IMR-90 (cell line): ENCODE measurements around the gene IL5RA. TPM values are rescaled to one million over a fixed set of nuclear protein-coding genes. Genes with fewer than 3 reads are reported as not detected.

Experiments
- ATAC-seq: fragments of 200-7000 bp; cut with Tn5 transposase; 2 replicates; pipeline ENCODE4 v1.9.1; 2020; ENCODE audit warnings: low read depth, mild to moderate bottlenecking, moderate library complexity
- BruUV-seq: library from RNA; stranded (reverse); fragments of 400-500 nt; replicated peaks from 2 replicates; lab custom pipeline; 2021; lab: Mats Ljungman, UMichigan
- CTCF ChIA-PET: fragments of 300-600 bp; formaldehyde crosslinking; extraction: SDS; loops from one replicate; lab custom pipeline; 2021; ENCODE audit warnings: antibody characterized with exemption; lab: Yijun Ruan, JAX
- POLR2A ChIA-PET: fragments of 300-600 bp; sonication (Branson Sonifier 250); formaldehyde crosslinking; loops from one replicate; lab custom pipeline; 2022; ENCODE audit warnings: antibody characterized with exemption; ENCODE audit not compliant: unreplicated experiment; lab: Charles Lee
- DNase-seq: peaks from one replicate; pipeline ENCODE4 v3.0.0; 2013
- H2AFZ ChIP-seq: replicated peaks from 2 replicates; pipeline ENCODE3; 2013; ENCODE audit warnings: low read length, mild to moderate bottlenecking; ENCODE audit not compliant: poor library complexity
- H2AK5ac ChIP-seq: 2 replicates; pipeline ENCODE4 v1.6.1; 2013; ENCODE audit warnings: low read depth, low read length, inconsistent platforms
- H2AK9ac ChIP-seq: replicated peaks from 2 replicates; pipeline ENCODE3; 2013; ENCODE audit warnings: mild to moderate bottlenecking, low read depth, low read length, moderate library complexity; ENCODE audit not compliant: poor library complexity
- H2BK120ac ChIP-seq: 2 replicates; pipeline ENCODE4 v1.6.1; 2013; ENCODE audit warnings: low read depth, low read length, inconsistent platforms
- H2BK15ac ChIP-seq: 3 replicates; pipeline ENCODE4 v1.6.1; 2013; ENCODE audit warnings: low read depth, low read length, inconsistent platforms
- H2BK20ac ChIP-seq: 2 replicates; pipeline ENCODE4 v1.6.1; 2013; ENCODE audit warnings: low read depth, mild to moderate bottlenecking, inconsistent platforms, low read length, moderate library complexity
- H2BK5ac ChIP-seq: 2 replicates; pipeline ENCODE4 v1.6.1; 2013; ENCODE audit warnings: mild to moderate bottlenecking, low read depth, low read length, inconsistent platforms; ENCODE audit not compliant: poor library complexity, severe bottlenecking
- H3K14ac ChIP-seq: replicated peaks from 2 replicates; pipeline ENCODE4 v1.6.1; 2013; ENCODE audit warnings: low read depth, low read length, inconsistent platforms
- H3K18ac ChIP-seq: 2 replicates; pipeline ENCODE4 v1.6.1; 2013; ENCODE audit warnings: low read depth, low read length, control low read depth
- H3K23ac ChIP-seq: 2 replicates; pipeline ENCODE4 v1.6.1; 2013; ENCODE audit warnings: low read depth, low read length, inconsistent platforms
- H3K27ac ChIP-seq: 2 replicates; pipeline ENCODE4 v1.5.1; 2013; ENCODE audit warnings: mild to moderate bottlenecking, control low read depth, low read length; ENCODE audit not compliant: insufficient read depth
- H3K27me3 ChIP-seq: 2 replicates; pipeline ENCODE4 v1.6.1; 2013; ENCODE audit warnings: low read length; ENCODE audit not compliant: control insufficient read depth, insufficient read depth
- H3K36me3 ChIP-seq: 2 replicates; pipeline ENCODE4 v1.6.1; 2013; ENCODE audit warnings: low read length, mixed read lengths; ENCODE audit not compliant: control insufficient read depth, insufficient read depth
- H3K4ac ChIP-seq: 2 replicates; pipeline ENCODE4 v1.6.1; 2013; ENCODE audit warnings: low read depth, low read length, inconsistent platforms
- H3K4me1 ChIP-seq: 2 replicates; pipeline ENCODE4 v1.6.1; 2013; ENCODE audit warnings: low read length, mixed read lengths; ENCODE audit not compliant: control insufficient read depth, insufficient read depth
- H3K4me2 ChIP-seq: 2 replicates; pipeline ENCODE4 v1.6.1; 2013; ENCODE audit warnings: low read depth, mild to moderate bottlenecking, control low read depth, low read length, moderate library complexity
- H3K4me3 ChIP-seq: 2 replicates; pipeline ENCODE4 v1.5.1; 2013; ENCODE audit warnings: low read depth, mild to moderate bottlenecking, control low read depth, low read length, moderate library complexity; ENCODE audit not compliant: insufficient read depth
- H3K56ac ChIP-seq: 2 replicates; pipeline ENCODE4 v1.6.1; 2013; ENCODE audit warnings: low read length, inconsistent platforms; ENCODE audit not compliant: insufficient read depth; ENCODE audit errors: extremely low read depth
- H3K79me1 ChIP-seq, 2 experiments: 2 replicates each; pipeline ENCODE4 v1.6.1; 2013; ENCODE audit warnings: low read length in 2 of 2, inconsistent platforms in 1 of 2, low read depth in 1 of 2
- H3K9ac ChIP-seq: 2 replicates; pipeline ENCODE4 v1.6.1; 2013; ENCODE audit warnings: low read depth, low read length, control low read depth
- H3K9me1 ChIP-seq: 2 replicates; pipeline ENCODE4 v1.6.1; 2013; ENCODE audit warnings: low read length, inconsistent platforms; ENCODE audit not compliant: insufficient read depth
- H3K9me3 ChIP-seq: 2 replicates; pipeline ENCODE4 v1.6.1; 2013; ENCODE audit warnings: low read length; ENCODE audit not compliant: control insufficient read depth, insufficient read depth
- H4K20me1 ChIP-seq: 2 replicates; pipeline ENCODE4 v1.6.1; 2013; ENCODE audit warnings: low read length, inconsistent platforms; ENCODE audit not compliant: insufficient read depth
- H4K5ac ChIP-seq: 2 replicates; pipeline ENCODE4 v1.6.1; 2013; ENCODE audit warnings: mild to moderate bottlenecking, low read depth, low read length, control low read depth
- H4K8ac ChIP-seq, 2 experiments: 2 replicates each; pipeline ENCODE4 v1.6.1; 2013; ENCODE audit warnings: low read depth in 2 of 2, low read length in 2 of 2, control low read depth in 1 of 2, inconsistent platforms in 1 of 2
- H4K91ac ChIP-seq: 2 replicates; pipeline ENCODE4 v1.6.1; 2013; ENCODE audit warnings: low read depth, low read length, inconsistent platforms; ENCODE audit not compliant: insufficient read depth
- BHLHE40 ChIP-seq: fragments of 150-350 bp; IDR thresholded peaks from 2 replicates; pipeline ENCODE4 v1.6.1; 2016; ENCODE audit warnings: mild to moderate bottlenecking, low read depth, low read length
- ELK1 ChIP-seq: fragments of 150-350 bp; IDR thresholded peaks from 2 replicates; pipeline ENCODE4 v1.6.1; 2016; ENCODE audit warnings: low read depth, mild to moderate bottlenecking, low read length, moderate library complexity, borderline replicate concordance
- FOS ChIP-seq: fragments of 150-350 bp; IDR thresholded peaks from 2 replicates; pipeline ENCODE4 v1.6.1; 2016; ENCODE audit warnings: low read depth, low read length
- MAFK ChIP-seq: IDR thresholded peaks from 2 replicates; pipeline ENCODE4 v1.6.1; 2012; ENCODE audit warnings: low read depth, low read length, improper control_type of control experiment
- MAZ ChIP-seq: IDR thresholded peaks from 2 replicates; pipeline ENCODE4 v1.6.1; 2012; ENCODE audit warnings: low read depth, mild to moderate bottlenecking, low read length, improper control_type of control experiment, moderate library complexity, borderline replicate concordance
- MXI1 ChIP-seq: IDR thresholded peaks from 2 replicates; pipeline ENCODE4 v1.6.1; 2012; ENCODE audit warnings: low read depth, mild to moderate bottlenecking, low read length, moderate library complexity, borderline replicate concordance
- NFE2L2 ChIP-seq: fragments of 150-350 bp; IDR thresholded peaks from 2 replicates; pipeline ENCODE4 v1.6.1; 2016; ENCODE audit warnings: low read depth, mild to moderate bottlenecking, low read length
- POLR2A ChIP-seq: IDR thresholded peaks from 2 replicates; pipeline ENCODE4 v1.6.1; 2012; ENCODE audit warnings: mild to moderate bottlenecking, low read depth, low read length
- RAD21 ChIP-seq: IDR thresholded peaks from 2 replicates; pipeline ENCODE4 v1.6.1; 2012; ENCODE audit warnings: low read length, improper control_type of control experiment
- SMC3 ChIP-seq: fragments of 150-350 bp; IDR thresholded peaks from 2 replicates; pipeline ENCODE4 v1.6.1; 2016; ENCODE audit warnings: low read depth, mild to moderate bottlenecking, antibody characterized with exemption, low read length, moderate library complexity
- USF2 ChIP-seq: fragments of 150-350 bp; IDR thresholded peaks from 2 replicates; pipeline ENCODE4 v1.6.1; 2017; ENCODE audit warnings: mild to moderate bottlenecking, antibody characterized with exemption, low read length, low read depth
- WGBS, 2 experiments: methylation state at CpG; one replicate each; pipeline versions ENCODE4 v1.1.5 to v1.1.7; 2013; ENCODE audit warnings: missing lambda C conversion rate in 2 of 2; ENCODE audit not compliant: insufficient read length in 1 of 2; ENCODE audit errors: extremely low coverage in 2 of 2; 5-methylcytosine and 5-hydroxymethylcytosine counted together
- dilution Hi-C: fragments of 300-500 bp; cut with HindIII; formaldehyde crosslinking; loops from one replicate; pipeline ENCODE4 v1.14.3; 2018; ENCODE audit warnings: low sequenced_read_pairs; ENCODE audit not compliant: unreplicated experiment
- in situ Hi-C: fragments of 300-500 bp; cut with MboI; formaldehyde crosslinking; loops from 3 replicates; pipeline ENCODE4 v1.14.3; 2019; ENCODE audit warnings: low sequenced_read_pairs, inconsistent platforms, mixed read lengths
- intact Hi-C: fragments of 100-400 bp; cut with micrococcal nuclease; formaldehyde crosslinking; loops from 2 replicates; pipeline ENCODE4 v1.10.0; 2022
- polyA plus RNA-seq, 3 experiments: library from polyadenylated mRNA; depleted of rRNA; stranded (reverse); fragments of >200 nt; gene quantifications; 2 replicates each; pipeline ENCODE4 v1.2.3, GENCODE V29; 2012; ENCODE audit warnings: low replicate concordance in 1 of 3
- total RNA-seq: library from RNA; depleted of rRNA; stranded (reverse); fragments of >200 nt; gene quantifications from 2 replicates; pipeline ENCODE4 v1.2.3, GENCODE V29; 2012

Gene IL5RA
- total and polyA plus RNA-seq, 2 of the 4 experiments (the other 2 are of a cell fraction): not detected

GRCh38 chr3:3080309-3080708, 29.9 kb downstream of the IL5RA start (continued):
- TF ChIP-seq USF2: no peak

GRCh38 chr3:3074551-3075257, 35.5 kb downstream of the IL5RA start:
- Histone ChIP-seq H3K14ac (no peak overlapping the region), H3K18ac (no peak overlapping the region), H4K20me1 (no peaks in the 10 kb centered on the region), H2AFZ (no peak overlapping the region), H3K56ac (no peak overlapping the region), H3K23ac (no peak overlapping the region), H3K4me1 (no peaks in the 10 kb centered on the region), H3K9me3 (no peaks in the 10 kb centered on the region), H2BK20ac (no peak overlapping the region), H4K91ac (no peak overlapping the region), H3K9me1 (no peaks in the 10 kb centered on the region), H2BK5ac (no peak overlapping the region), H3K4me2 (no peak overlapping the region), H3K27me3 (no peaks in the 10 kb centered on the region), H3K79me1 (no peaks in the 10 kb centered on the region), H3K4ac (no peak overlapping the region), H2BK15ac (no peak overlapping the region), H3K27ac (no peak overlapping the region), H3K36me3 (no peaks in the 10 kb centered on the region), H3K4me3 (no peak overlapping the region), H4K8ac (no peak overlapping the region), H2AK9ac (no peak overlapping the region), H4K5ac (no peak overlapping the region), H2BK120ac (no peak overlapping the region), H3K9ac (no peak overlapping the region), H2AK5ac (no peak overlapping the region)
- no TSS peak for BruUV-seq
- ChIA-PET CTCF (no interaction called here), POLR2A (no interaction called here)
- intact Hi-C loops: no loop called here
- dilution Hi-C loops: no loop called here
- WGBS, 2 experiments: no CpG with 5 or more reads among the region's 5 CpGs
- TF ChIP-seq ELK1 (no peak), BHLHE40 (no peak), MXI1 (no peak), FOS (no peak), USF2 (no peak), SMC3 (no peak), NFE2L2 (no peak), POLR2A (no peak), MAFK (no peak), MAZ (no peak), RAD21 (no peak)
- in situ Hi-C loops: no loop called here
- ATAC-seq: no peak
- DNase-seq: no peak
